ENCODE data around the gene FERD3L. TPM values are rescaled to one million over a fixed set of nuclear protein-coding genes. Genes with fewer than 3 reads are reported as not detected.

FERD3L gene
- total and polyA plus RNA-seq, 2 donors from 2014 or later = not detected

DNA sequence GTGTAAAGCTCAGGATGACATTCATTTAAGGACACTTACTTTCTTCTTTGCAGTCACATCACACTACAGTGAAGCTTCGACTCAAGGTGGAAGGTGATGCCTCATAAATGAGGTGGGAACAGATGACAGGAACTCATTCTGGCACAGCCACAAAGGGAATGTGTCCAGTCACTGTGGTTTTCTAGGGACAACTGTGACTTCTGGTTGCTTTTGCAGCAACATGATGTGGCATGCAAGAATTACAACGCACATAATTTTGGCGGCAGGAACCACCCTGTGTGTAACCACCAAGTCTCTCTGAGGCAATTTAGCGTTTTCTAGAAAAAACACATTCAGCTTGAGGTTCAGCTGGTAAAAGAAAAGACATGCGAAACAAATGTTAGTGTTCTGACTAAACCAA, 32.0 kb upstream of the FERD3L start:
- Histone ChIP-seq H3K9me3 (ENCODE audit: control insufficient read depth in 2 of 3, insufficient read depth in 1 of 3, low read length in 3 of 3) (no peaks in the 10 kb centered on the region), H3K4me3 (ENCODE audit: low read length in 3 of 3) (no peak overlapping the region), H3K4me1 (ENCODE audit: control insufficient read depth in 2 of 3, insufficient read depth in 2 of 3, low read depth in 1 of 3, low read length in 3 of 3) (no peaks in the 10 kb centered on the region), H3K9ac (ENCODE audit: low read length in 3 of 3) (no peak overlapping the region), H3K27ac (ENCODE audit: low read depth in 2 of 2, low read length in 2 of 2) (no peak overlapping the region), H3K36me3 (ENCODE audit: control insufficient read depth in 2 of 3, insufficient read depth in 3 of 3, low read length in 3 of 3) (no peaks in the 10 kb centered on the region), H3K27me3 (ENCODE audit: control insufficient read depth, insufficient read depth, low read length) (no peaks in the 10 kb centered on the region)
- no peak for DNase-seq
- FAIRE-seq = no peak
- TF ChIP-seq, protein P1, sequence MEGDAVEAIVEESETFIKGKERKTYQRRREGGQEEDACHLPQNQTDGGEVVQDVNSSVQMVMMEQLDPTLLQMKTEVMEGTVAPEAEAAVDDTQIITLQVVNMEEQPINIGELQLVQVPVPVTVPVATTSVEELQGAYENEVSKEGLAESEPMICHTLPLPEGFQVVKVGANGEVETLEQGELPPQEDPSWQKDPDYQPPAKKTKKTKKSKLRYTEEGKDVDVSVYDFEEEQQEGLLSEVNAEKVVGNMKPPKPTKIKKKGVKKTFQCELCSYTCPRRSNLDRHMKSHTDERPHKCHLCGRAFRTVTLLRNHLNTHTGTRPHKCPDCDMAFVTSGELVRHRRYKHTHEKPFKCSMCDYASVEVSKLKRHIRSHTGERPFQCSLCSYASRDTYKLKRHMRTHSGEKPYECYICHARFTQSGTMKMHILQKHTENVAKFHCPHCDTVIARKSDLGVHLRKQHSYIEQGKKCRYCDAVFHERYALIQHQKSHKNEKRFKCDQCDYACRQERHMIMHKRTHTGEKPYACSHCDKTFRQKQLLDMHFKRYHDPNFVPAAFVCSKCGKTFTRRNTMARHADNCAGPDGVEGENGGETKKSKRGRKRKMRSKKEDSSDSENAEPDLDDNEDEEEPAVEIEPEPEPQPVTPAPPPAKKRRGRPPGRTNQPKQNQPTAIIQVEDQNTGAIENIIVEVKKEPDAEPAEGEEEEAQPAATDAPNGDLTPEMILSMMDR (IDR thresholded peaks at IDR 0.05; ENCODE audit: borderline replicate concordance, extremely low read depth, insufficient read depth) = no peak
- intact Hi-C loops (cut with DNase I) = no loop called here

DNA sequence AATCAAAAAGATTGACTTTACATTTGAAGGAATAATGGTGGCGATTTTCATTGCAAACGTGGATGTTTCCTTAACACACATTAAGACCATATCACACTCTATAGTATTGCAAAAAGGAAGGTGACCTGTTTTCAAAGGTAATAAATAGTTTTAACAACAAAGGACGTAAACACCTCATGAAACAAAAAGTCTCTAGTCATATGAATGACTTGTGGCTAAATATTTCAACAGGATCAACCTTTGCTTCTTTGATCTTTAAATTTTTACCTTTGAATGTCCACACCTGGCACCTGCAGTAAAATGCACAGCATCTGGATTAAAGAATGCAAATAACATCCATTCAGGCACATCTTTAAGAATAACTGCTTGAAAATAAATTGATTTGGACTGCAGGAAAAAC, 30.0 kb upstream of the FERD3L start:
- TF ChIP-seq, protein P1 (IDR thresholded peaks at IDR 0.05; ENCODE audit: borderline replicate concordance, extremely low read depth, insufficient read depth) = no peak
- intact Hi-C loops (cut with DNase I) = no loop called here

DNA sequence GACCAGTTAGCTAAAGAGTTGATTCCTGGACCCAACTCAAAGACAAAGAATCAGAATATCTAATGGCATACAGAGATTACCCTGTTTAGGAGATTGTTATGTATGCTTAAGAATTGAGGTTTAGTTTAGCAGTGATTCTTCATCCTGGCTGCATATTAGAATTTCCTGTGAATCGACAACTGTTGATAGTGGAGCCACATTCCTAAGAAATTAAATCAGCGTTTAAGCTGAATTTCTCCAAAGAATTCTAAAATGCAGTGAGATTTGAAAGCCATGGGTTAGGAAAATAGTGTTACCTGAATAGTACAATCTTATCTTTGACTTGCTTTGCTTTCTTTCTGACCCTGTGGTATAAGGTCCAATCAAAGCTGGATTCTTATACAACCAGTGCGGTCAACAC, 16.4 kb upstream of the FERD3L start:
- FAIRE-seq = no peak
- Histone ChIP-seq H3K36me3 (ENCODE audit: control insufficient read depth in 2 of 3, insufficient read depth in 3 of 3, low read length in 3 of 3) (no peaks in the 10 kb centered on the region), H3K27me3 (ENCODE audit: control insufficient read depth, insufficient read depth, low read length) (no peaks in the 10 kb centered on the region), H3K27ac (ENCODE audit: low read depth in 2 of 2, low read length in 2 of 2) (no peak overlapping the region), H3K9ac (ENCODE audit: low read length in 3 of 3) (no peak overlapping the region), H3K9me3 (ENCODE audit: control insufficient read depth in 2 of 3, insufficient read depth in 1 of 3, low read length in 3 of 3) (no peaks in the 10 kb centered on the region), H3K4me1 (ENCODE audit: control insufficient read depth in 2 of 3, insufficient read depth in 2 of 3, low read depth in 1 of 3, low read length in 3 of 3) (no peaks in the 10 kb centered on the region), H3K4me3 (ENCODE audit: low read length in 3 of 3) (no peak overlapping the region)
- TF ChIP-seq, protein P1 (IDR thresholded peaks at IDR 0.05; ENCODE audit: borderline replicate concordance, extremely low read depth, insufficient read depth) = no peak
- no peak for DNase-seq
- intact Hi-C loops (cut with DNase I) = no loop called here

More for the DNA sequence above, 30.0 kb upstream of the FERD3L start:
- FAIRE-seq = no peak
- no peaks in the 10 kb centered on the region for H3K36me3 ChIP-seq (ENCODE audit: control insufficient read depth in 2 of 3, insufficient read depth in 3 of 3, low read length in 3 of 3)
- no peak for DNase-seq
- no peak overlapping the region for H3K27ac ChIP-seq (ENCODE audit: low read depth in 2 of 2, low read length in 2 of 2)
- no peaks in the 10 kb centered on the region for H3K9me3 ChIP-seq (ENCODE audit: control insufficient read depth in 2 of 3, insufficient read depth in 1 of 3, low read length in 3 of 3)
- no peak overlapping the region for H3K9ac ChIP-seq (ENCODE audit: low read length in 3 of 3)
- H3K4me1 ChIP-seq (ENCODE audit: control insufficient read depth in 2 of 3, insufficient read depth in 2 of 3, low read depth in 1 of 3, low read length in 3 of 3) = no peaks in the 10 kb centered on the region
- no peak overlapping the region for H3K4me3 ChIP-seq (ENCODE audit: low read length in 3 of 3)
- H3K27me3 ChIP-seq (ENCODE audit: control insufficient read depth, insufficient read depth, low read length) = no peaks in the 10 kb centered on the region

DNA sequence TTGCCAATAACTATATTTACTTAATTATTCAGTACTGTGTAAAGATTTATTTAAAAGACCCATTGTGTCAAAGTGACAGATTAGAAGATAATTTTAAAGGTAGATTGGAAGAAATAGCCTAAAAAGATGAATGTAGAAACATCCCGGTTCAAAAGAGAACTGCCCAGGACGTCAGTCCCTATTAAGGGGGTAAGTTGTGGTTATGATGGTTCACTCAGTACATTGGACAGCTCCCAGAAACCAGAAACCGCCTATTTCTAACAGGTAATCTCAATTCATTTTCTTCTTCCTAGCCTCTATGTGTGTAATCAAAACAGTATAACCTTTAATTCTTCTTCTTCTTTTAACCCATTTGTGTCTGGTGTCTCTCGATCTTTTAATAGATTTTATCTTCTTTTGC, 1.5 kb upstream of the FERD3L start:
- no peak for FAIRE-seq

More for the DNA sequence above, 1.5 kb upstream of the FERD3L start:
- Histone ChIP-seq H3K9ac (ENCODE audit: low read length in 3 of 3) (no peak overlapping the region), H3K27me3 (ENCODE audit: control insufficient read depth, insufficient read depth, low read length) (peaks cover 31% of the 10 kb centered on the region), H3K36me3 (ENCODE audit: control insufficient read depth in 2 of 3, insufficient read depth in 3 of 3, low read length in 3 of 3) (no peaks in the 10 kb centered on the region), H3K4me3 (ENCODE audit: low read length in 3 of 3) (no peak overlapping the region), H3K4me1 (ENCODE audit: control insufficient read depth in 2 of 3, insufficient read depth in 2 of 3, low read depth in 1 of 3, low read length in 3 of 3) (no peaks in the 10 kb centered on the region), H3K27ac (ENCODE audit: low read depth in 2 of 2, low read length in 2 of 2) (no peak overlapping the region), H3K9me3 (ENCODE audit: control insufficient read depth in 2 of 3, insufficient read depth in 1 of 3, low read length in 3 of 3) (no peaks in the 10 kb centered on the region)
- TF ChIP-seq, protein P1 (IDR thresholded peaks at IDR 0.05; ENCODE audit: borderline replicate concordance, extremely low read depth, insufficient read depth) = no peak
- intact Hi-C loops (cut with DNase I) = no loop called here
- DNase-seq = peak in 2 of 5 donors; percentile 55 to 67

All from kidney (tissue), 14 donors.